Mucosa of descending colon (tissue), 3 donors: ENCODE data around the gene C2orf42. TPM values are rescaled to one million over a fixed set of nuclear protein-coding genes. Genes with fewer than 3 reads are reported as not detected.

Experiments used
- ATAC-seq: fragments of 200-7000 bp; cut with Tn5 transposase; one replicate; pipeline ENCODE4 v1.9.1; 2020; ENCODE audit warnings: mild to moderate bottlenecking, moderate library complexity
- DNase-seq, 3 donors: peaks; one replicate each; pipeline ENCODE4 v3.0.0-alpha.2; 2020
- H3K36me3 ChIP-seq: fragments of 200-600 bp; one replicate; pipeline ENCODE4 v1.8.0; 2021; ENCODE audit warnings: low read depth, mild to moderate bottlenecking
- H3K4me1 ChIP-seq: fragments of 200-600 bp; one replicate; pipeline ENCODE4 v1.8.0; 2021; ENCODE audit warnings: low read depth, mild to moderate bottlenecking
- H3K4me3 ChIP-seq: fragments of 200-600 bp; one replicate; pipeline ENCODE4 v1.8.0; 2021; ENCODE audit warnings: mild to moderate bottlenecking
- H3K9me3 ChIP-seq: fragments of 200-600 bp; one replicate; pipeline ENCODE4 v1.8.0; 2021; ENCODE audit warnings: mild to moderate bottlenecking
- CTCF ChIP-seq: fragments of 200-600 bp; IDR thresholded peaks from one replicate; pipeline ENCODE4 v1.8.0; 2022; ENCODE audit warnings: antibody characterized with exemption, mild to moderate bottlenecking
- intact Hi-C, 2 donors: fragments of 100-400 bp; cut with DNase I in 1 of 2; cut with micrococcal nuclease in 1 of 2; formaldehyde crosslinking; loops; one replicate each; pipeline versions ENCODE4 v1.11.0 to v1.11.1; 2022; cut with DNase I, micrococcal nuclease
- total RNA-seq, 3 donors: library from RNA; stranded (reverse); fragmentation: NEBNext Ultra II Directional in 2 of 3; extraction: Animal tissue kit (Norgen Biotek cat#: 25700) in 2 of 3; gene quantifications; one replicate each; pipeline versions ENCODE4 v1.2.1 to v1.2.4, GENCODE V29; 2021 to 2023
- donor health status: DM: no; HTN: no; CAD: no; lungs with moderate emphysema.
- donor health status: DM: no; HTN: no; CAD: no.
- donor health status: DM: no; HTN: yes; CAD: no.

Gene C2orf42
- total RNA-seq, 3 donors from 2014 or later, result 7.6 to 17.2 (median 12.2) TPM

GRCh38 chr2:70214365-70214764 is 23.5 kb upstream of the C2orf42 start:
- TF ChIP-seq CTCF, result no peak
- intact Hi-C loops, result no loop called here
- Histone ChIP-seq H3K4me1 (no peaks in the 10 kb centered on the region), H3K9me3 (no peaks in the 10 kb centered on the region), H3K36me3 (no peaks in the 10 kb centered on the region), H3K4me3 (no peak overlapping the region)
- ATAC-seq (no peak), DNase-seq (no peak)

GRCh38 chr2:70212298-70212932 is 21.6 kb upstream of the C2orf42 start:
- no peaks in the 10 kb centered on the region for H3K9me3 ChIP-seq
- ATAC-seq (no peak), DNase-seq (no peak)
- H3K4me1 ChIP-seq, result no peaks in the 10 kb centered on the region
- no peaks in the 10 kb centered on the region for H3K36me3 ChIP-seq
- intact Hi-C loops, result no loop called here
- TF ChIP-seq CTCF, result no peak
- no peak overlapping the region for H3K4me3 ChIP-seq

- Histone ChIP-seq H3K36me3 (no peaks in the 10 kb centered on the region), H3K4me3 (no peak overlapping the region), H3K4me1 (no peaks in the 10 kb centered on the region), H3K9me3 (no peaks in the 10 kb centered on the region)
- ATAC-seq (no peak), DNase-seq (no peak)
- TF ChIP-seq CTCF, result no peak
- intact Hi-C loops, result no loop called here
Observed at GRCh38 chr2:70211595-70211994, 20.8 kb upstream of the C2orf42 start.

- H3K4me3 ChIP-seq, result no peak overlapping the region
- ATAC-seq (no peak), DNase-seq (no peak)
- no peaks in the 10 kb centered on the region for H3K9me3 ChIP-seq
- H3K36me3 ChIP-seq, result no peaks in the 10 kb centered on the region
- intact Hi-C loops, result no loop called here
- TF ChIP-seq CTCF, result no peak
- no peaks in the 10 kb centered on the region for H3K4me1 ChIP-seq
Observed at GRCh38 chr2:70204452-70204851, 13.6 kb upstream of the C2orf42 start.

DNA sequence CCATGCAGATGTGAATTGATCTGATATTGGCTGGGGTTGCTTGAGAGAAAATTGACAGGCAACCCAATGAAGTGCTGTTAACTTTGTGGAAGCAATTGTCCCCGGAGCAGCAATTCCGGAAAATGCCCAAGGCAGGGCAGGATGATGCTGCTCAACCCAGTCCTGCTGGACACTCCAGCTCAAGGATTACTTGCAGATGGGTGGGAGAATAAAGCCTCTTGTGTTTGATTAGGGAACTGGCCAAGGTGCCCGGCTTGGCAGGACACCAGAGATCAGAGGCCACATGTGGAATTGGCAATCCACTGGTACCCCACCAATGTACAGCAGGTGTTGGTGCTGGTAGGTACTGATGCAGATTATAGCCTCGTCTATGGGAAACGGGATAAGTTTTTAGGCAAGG is 12.3 kb upstream of the C2orf42 start:
- no peaks in the 10 kb centered on the region for H3K4me1 ChIP-seq
- TF ChIP-seq CTCF, result no peak
- no peaks in the 10 kb centered on the region for H3K36me3 ChIP-seq
- H3K9me3 ChIP-seq, result no peaks in the 10 kb centered on the region
- DNase-seq, result no peak
- no peak overlapping the region for H3K4me3 ChIP-seq
- intact Hi-C loops, result no loop called here
- no peak for ATAC-seq

DNA sequence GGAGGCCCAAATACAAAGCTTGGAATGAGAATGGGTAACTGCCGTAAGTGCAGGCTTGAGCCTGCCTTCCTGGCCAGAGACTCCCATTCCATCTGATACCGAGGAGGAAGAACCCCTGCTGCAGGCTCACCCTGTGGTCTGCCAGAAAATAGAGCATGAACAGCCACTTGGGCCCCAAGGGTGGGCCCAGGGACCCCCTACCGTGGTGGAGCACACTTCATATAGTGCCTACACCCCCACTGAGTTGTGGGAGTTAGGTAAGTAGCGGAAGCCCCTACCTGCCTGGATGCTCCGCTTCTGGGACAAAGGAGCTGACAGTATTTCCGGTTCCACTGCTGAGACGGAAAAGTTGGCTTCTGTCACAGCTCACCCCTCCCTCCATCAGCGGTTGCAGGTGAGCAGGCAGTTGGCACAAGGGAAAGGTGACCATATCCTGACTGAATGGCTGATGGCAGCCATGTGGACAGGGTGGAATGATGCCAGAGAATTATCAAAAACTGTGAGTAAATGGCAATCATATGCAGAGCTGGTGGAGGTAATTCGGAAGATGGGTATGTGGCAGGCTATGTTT is 11.5 kb upstream of the C2orf42 start:
- peak; percentile 54 for ATAC-seq
- Histone ChIP-seq H3K9me3 (no peaks in the 10 kb centered on the region), H3K36me3 (no peaks in the 10 kb centered on the region), H3K4me1 (no peaks in the 10 kb centered on the region), H3K4me3 (no peak overlapping the region)
- intact Hi-C loops, result no loop called here
- TF ChIP-seq CTCF, result no peak
- DNase-seq, result no peak
